ENCODE results near the gene VWA5A. TPM values are rescaled to one million over a fixed set of nuclear protein-coding genes. Genes with fewer than 3 reads are reported as not detected.

The VWA5A gene
- total RNA-seq, 2 experiments from 2014 or later: 0.38 to 2.1 TPM

- BruUV-seq (replicated peaks): no TSS peak
- CTCF ChIA-PET (ENCODE audit: unreplicated experiment): no interaction called here
These were observed 34.8 kb upstream of the VWA5A start for GRCh38 chr11:124080327-124081001.

GRCh38 chr11:124081483-124081882 is 33.8 kb upstream of the VWA5A start:
- no TSS peak for BruUV-seq (replicated peaks)
- Histone ChIP-seq H3K79me2 (ENCODE audit: insufficient read depth, low read depth, low read length) (no peaks in the 10 kb centered on the region), H3K4me2 (ENCODE audit: low read length) (no peak overlapping the region), H3K4me3 (ENCODE audit: low read depth, low read length, poor library complexity, severe bottlenecking) (no peak overlapping the region), H3K36me3 (ENCODE audit: insufficient read depth, low read length) (no peaks in the 10 kb centered on the region), H3K27ac (ENCODE audit: low read depth, low read length, poor library complexity, severe bottlenecking) (no peak overlapping the region), H3K9me3 (ENCODE audit: low read length) (no peaks in the 10 kb centered on the region), H3K9me2 (ENCODE audit: insufficient read depth, low read length) (no peaks in the 10 kb centered on the region), H3K4me1 (ENCODE audit: insufficient read depth, low read length, poor library complexity, severe bottlenecking) (no peaks in the 10 kb centered on the region), H2AFZ (ENCODE audit: low read length) (no peak overlapping the region), H4K20me1 (ENCODE audit: insufficient read depth, low read length) (no peaks in the 10 kb centered on the region)
- intact Hi-C loops (cut with micrococcal nuclease; ENCODE audit: unreplicated experiment): no loop called here
- ChIA-PET CTCF (ENCODE audit: unreplicated experiment) (no interaction called here), POLR2A (interaction anchor here (1.0 kb wide), 1 partner anchor 325 kb away, joined by 4 read pairs; no protein-coding TSS in a partner anchor)
- DNase-seq (ENCODE audit: low spot score): no peak
- TF ChIP-seq EZH2phosphoT487 (IDR thresholded peaks at IDR 0.05; ENCODE audit: borderline replicate concordance, low read depth, low read length): no peak
- TF ChIP-seq, protein P1, sequence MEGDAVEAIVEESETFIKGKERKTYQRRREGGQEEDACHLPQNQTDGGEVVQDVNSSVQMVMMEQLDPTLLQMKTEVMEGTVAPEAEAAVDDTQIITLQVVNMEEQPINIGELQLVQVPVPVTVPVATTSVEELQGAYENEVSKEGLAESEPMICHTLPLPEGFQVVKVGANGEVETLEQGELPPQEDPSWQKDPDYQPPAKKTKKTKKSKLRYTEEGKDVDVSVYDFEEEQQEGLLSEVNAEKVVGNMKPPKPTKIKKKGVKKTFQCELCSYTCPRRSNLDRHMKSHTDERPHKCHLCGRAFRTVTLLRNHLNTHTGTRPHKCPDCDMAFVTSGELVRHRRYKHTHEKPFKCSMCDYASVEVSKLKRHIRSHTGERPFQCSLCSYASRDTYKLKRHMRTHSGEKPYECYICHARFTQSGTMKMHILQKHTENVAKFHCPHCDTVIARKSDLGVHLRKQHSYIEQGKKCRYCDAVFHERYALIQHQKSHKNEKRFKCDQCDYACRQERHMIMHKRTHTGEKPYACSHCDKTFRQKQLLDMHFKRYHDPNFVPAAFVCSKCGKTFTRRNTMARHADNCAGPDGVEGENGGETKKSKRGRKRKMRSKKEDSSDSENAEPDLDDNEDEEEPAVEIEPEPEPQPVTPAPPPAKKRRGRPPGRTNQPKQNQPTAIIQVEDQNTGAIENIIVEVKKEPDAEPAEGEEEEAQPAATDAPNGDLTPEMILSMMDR (conservative IDR thresholded peaks at IDR 0.05; ENCODE audit: low read length): no peak

More at GRCh38 chr11:124080327-124081001, 34.8 kb upstream of the VWA5A start:
- Histone ChIP-seq H3K36me3 (ENCODE audit: insufficient read depth, low read length) (no peaks in the 10 kb centered on the region), H3K4me1 (ENCODE audit: insufficient read depth, low read length, poor library complexity, severe bottlenecking) (no peaks in the 10 kb centered on the region), H3K79me2 (ENCODE audit: insufficient read depth, low read depth, low read length) (no peaks in the 10 kb centered on the region), H3K27ac (ENCODE audit: low read depth, low read length, poor library complexity, severe bottlenecking) (no peak overlapping the region), H3K4me2 (ENCODE audit: low read length) (no peak overlapping the region), H3K9me2 (ENCODE audit: insufficient read depth, low read length) (no peaks in the 10 kb centered on the region), H4K20me1 (ENCODE audit: insufficient read depth, low read length) (no peaks in the 10 kb centered on the region), H3K4me3 (ENCODE audit: low read depth, low read length, poor library complexity, severe bottlenecking) (no peak overlapping the region), H2AFZ (ENCODE audit: low read length) (no peak overlapping the region), H3K9me3 (ENCODE audit: low read length) (no peaks in the 10 kb centered on the region)
- POLR2A ChIA-PET: no interaction called here
- DNase-seq (ENCODE audit: low spot score): no peak
- intact Hi-C loops (cut with micrococcal nuclease; ENCODE audit: unreplicated experiment): no loop called here
- TF ChIP-seq, protein P1 (conservative IDR thresholded peaks at IDR 0.05; ENCODE audit: low read length): no peak
- TF ChIP-seq EZH2phosphoT487 (IDR thresholded peaks at IDR 0.05; ENCODE audit: borderline replicate concordance, low read depth, low read length): no peak

GRCh38 chr11:124082371-124082770 is 32.9 kb upstream of the VWA5A start:
- Histone ChIP-seq H3K27ac (ENCODE audit: low read depth, low read length, poor library complexity, severe bottlenecking) (no peak overlapping the region), H3K9me3 (ENCODE audit: low read length) (no peaks in the 10 kb centered on the region), H3K79me2 (ENCODE audit: insufficient read depth, low read depth, low read length) (no peaks in the 10 kb centered on the region), H2AFZ (ENCODE audit: low read length) (no peak overlapping the region), H4K20me1 (ENCODE audit: insufficient read depth, low read length) (no peaks in the 10 kb centered on the region), H3K9me2 (ENCODE audit: insufficient read depth, low read length) (no peaks in the 10 kb centered on the region), H3K4me3 (ENCODE audit: low read depth, low read length, poor library complexity, severe bottlenecking) (no peak overlapping the region), H3K4me1 (ENCODE audit: insufficient read depth, low read length, poor library complexity, severe bottlenecking) (no peaks in the 10 kb centered on the region), H3K36me3 (ENCODE audit: insufficient read depth, low read length) (no peaks in the 10 kb centered on the region), H3K4me2 (ENCODE audit: low read length) (no peak overlapping the region)
- BruUV-seq (replicated peaks): no TSS peak
- no peak for TF ChIP-seq EZH2phosphoT487 (IDR thresholded peaks at IDR 0.05; ENCODE audit: borderline replicate concordance, low read depth, low read length)
- TF ChIP-seq, protein P1 (conservative IDR thresholded peaks at IDR 0.05; ENCODE audit: low read length): no peak
- ChIA-PET POLR2A (interaction anchor here (0.6 to 1.0 kb wide), 4 partner anchors 9 to 753 kb away, joined by 3 to 4 read pairs (median 3); no protein-coding TSS in a partner anchor), CTCF (ENCODE audit: unreplicated experiment) (no interaction called here)
- no peak for DNase-seq (ENCODE audit: low spot score)
- intact Hi-C loops (cut with micrococcal nuclease; ENCODE audit: unreplicated experiment): no loop called here
